HFFc6 (cell line): ENCODE data around the gene MYLK2. TPM values are rescaled to one million over a fixed set of nuclear protein-coding genes. Genes with fewer than 3 reads are reported as not detected.

Experiments used
- DNase-seq: peaks from one replicate; pipeline ENCODE4 v3.0.0-alpha.2; 2018
- H3K27ac Mint-ChIP-seq: 2 replicates; pipeline ENCODE4 v1.8.0; 2020; ENCODE audit warnings: mild to moderate bottlenecking, mixed read lengths
- H3K27me3 Mint-ChIP-seq: 2 replicates; pipeline ENCODE4 v1.8.0; 2021; ENCODE audit warnings: mild to moderate bottlenecking, moderate library complexity, mixed read lengths; ENCODE audit not compliant: insufficient read depth
- H3K36me3 Mint-ChIP-seq: 2 replicates; pipeline ENCODE4 v1.8.0; 2021; ENCODE audit warnings: low read depth, mixed read lengths
- H3K4me1 Mint-ChIP-seq: 2 replicates; pipeline ENCODE4 v1.8.0; 2020; ENCODE audit warnings: low read depth, mixed read lengths
- H3K4me3 Mint-ChIP-seq: 2 replicates; pipeline ENCODE4 v1.8.0; 2020; ENCODE audit warnings: mild to moderate bottlenecking, moderate library complexity, mixed read lengths
- H3K9me3 Mint-ChIP-seq: 2 replicates; pipeline ENCODE4 v1.8.0; 2020; ENCODE audit warnings: mild to moderate bottlenecking, mixed read lengths
- total RNA-seq, 6 experiments: library from RNA; stranded (reverse); fragmentation: NEBNext Ultra II Directional; extraction: Animal tissue kit (Norgen Biotek cat#: 25700); gene quantifications; 2 replicates in 1 of 6; 3 replicates in 5 of 6; pipeline ENCODE4 v1.2.3, GENCODE V29; 2021
- TF ChIP-seq, protein P1 (sequence below): fragments of 200-600 bp; sonication (generic); IDR thresholded peaks from 2 replicates; pipeline ENCODE4 v1.5.0; 2021; ENCODE audit warnings: antibody characterized with exemption, mild to moderate bottlenecking

MYLK2 gene
- total RNA-seq, 6 experiments from 2014 or later = 0.07 to 0.30 (median 0.16) TPM

DNA sequence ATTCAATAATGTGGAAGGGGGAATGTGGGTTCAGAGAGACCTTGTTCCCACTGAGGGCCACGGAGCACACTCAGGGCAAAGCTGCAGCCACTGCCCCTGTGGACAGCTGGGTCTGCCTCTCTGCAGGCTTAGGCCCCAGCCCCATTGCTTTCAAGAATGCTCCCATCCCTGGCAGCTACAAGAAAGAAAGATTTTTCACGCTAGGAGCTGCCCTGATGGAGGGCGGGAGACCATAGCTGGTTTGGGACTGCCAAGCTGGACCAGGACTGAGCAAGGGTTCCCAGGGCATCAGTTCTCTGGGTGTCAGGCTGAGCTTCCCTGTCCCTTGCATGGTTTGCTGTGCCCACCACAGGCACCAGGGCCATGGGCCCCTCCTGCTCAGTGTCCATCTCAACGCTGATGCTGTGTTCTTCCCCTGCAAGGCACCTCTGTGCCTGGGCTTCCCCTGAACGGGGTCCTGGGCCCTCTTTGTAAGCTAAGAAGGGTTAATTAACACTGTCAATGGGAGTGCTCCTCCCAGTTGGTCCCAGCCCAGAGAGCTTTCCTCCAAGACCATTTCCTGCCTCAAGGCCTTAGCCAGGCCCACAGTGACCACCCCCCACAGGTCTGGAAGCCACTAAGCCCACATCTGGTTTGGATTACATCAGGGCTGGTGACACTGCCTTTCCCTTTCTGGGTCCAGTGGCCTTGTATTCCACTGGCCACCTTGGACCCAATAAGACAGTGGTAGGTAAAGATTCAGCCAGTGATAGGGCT, 17.9 kb downstream of the MYLK2 start:
- Mint-ChIP-seq H3K4me1 (peaks cover 16% of the 10 kb centered on the region), H3K36me3 (no peaks in the 10 kb centered on the region), H3K4me3 (0 out of 2 replicates have a peak overlapping the region, but pooled peaks have one; percentile 15), H3K9me3 (no peaks in the 10 kb centered on the region), H3K27me3 (no peaks in the 10 kb centered on the region), H3K27ac (no peak overlapping the region)
- TF ChIP-seq, protein P1, sequence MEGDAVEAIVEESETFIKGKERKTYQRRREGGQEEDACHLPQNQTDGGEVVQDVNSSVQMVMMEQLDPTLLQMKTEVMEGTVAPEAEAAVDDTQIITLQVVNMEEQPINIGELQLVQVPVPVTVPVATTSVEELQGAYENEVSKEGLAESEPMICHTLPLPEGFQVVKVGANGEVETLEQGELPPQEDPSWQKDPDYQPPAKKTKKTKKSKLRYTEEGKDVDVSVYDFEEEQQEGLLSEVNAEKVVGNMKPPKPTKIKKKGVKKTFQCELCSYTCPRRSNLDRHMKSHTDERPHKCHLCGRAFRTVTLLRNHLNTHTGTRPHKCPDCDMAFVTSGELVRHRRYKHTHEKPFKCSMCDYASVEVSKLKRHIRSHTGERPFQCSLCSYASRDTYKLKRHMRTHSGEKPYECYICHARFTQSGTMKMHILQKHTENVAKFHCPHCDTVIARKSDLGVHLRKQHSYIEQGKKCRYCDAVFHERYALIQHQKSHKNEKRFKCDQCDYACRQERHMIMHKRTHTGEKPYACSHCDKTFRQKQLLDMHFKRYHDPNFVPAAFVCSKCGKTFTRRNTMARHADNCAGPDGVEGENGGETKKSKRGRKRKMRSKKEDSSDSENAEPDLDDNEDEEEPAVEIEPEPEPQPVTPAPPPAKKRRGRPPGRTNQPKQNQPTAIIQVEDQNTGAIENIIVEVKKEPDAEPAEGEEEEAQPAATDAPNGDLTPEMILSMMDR = no peak
- no peak for DNase-seq

DNA sequence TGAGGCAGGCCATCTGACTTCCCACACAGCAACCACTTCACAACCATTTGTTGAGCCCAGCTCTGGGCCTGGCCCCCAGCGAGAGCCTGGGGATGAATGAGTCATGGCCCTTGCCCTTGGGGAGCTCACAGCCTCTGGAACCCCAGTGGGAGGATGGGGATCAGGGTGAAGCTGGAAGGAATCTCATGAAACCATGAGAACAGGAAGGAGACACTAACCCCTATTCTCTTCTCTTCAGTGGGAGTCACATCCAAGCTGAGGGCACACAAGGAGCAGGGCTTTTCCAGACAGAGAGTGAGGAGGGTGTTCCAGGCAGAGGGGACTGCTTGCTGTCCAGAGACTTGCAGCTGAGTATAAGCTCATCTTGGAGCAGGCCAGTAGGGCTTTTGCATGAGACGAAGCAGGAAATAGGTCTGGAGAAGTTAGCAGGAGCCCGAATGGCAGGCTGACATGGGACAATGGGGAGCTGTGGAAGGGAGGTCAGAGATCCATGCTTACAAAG, 18.8 kb downstream of the MYLK2 start:
- TF ChIP-seq, protein P1 = no peak
- Mint-ChIP-seq H3K27me3 (no peaks in the 10 kb centered on the region), H3K4me3 (no peak overlapping the region)

DNA sequence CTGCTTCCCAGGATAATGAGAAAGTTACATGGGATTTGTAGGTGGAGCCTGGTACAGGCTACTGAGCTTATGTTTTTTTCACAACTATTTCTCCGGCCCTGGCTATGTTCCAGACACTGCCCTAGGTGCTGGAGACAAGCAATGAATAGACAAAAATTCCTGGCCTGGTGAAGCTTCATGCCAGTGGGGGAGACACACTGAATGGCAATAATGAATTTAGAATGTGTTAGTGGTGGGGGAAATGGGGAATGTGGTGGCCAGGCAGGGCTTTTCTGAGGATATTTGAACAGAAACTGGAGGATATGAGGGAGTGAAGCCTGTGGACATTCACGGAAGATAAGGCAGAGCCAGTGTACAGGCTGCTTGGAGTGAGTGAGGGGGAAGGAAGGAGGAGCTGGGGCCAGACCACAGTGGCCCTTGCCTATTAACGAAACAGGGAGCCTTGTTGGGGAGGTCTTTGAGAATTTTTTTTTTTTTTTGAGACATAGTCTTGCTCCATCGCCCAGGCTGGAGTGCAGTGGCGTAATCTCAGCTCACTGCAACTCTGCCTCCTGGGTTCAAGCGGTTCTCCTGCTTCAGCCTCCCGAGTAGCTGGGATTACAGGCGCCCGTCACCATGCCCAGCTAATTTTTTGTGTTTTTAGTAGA, 19.6 kb downstream of the MYLK2 start:
- H3K9me3 Mint-ChIP-seq = no peaks in the 10 kb centered on the region
- TF ChIP-seq, protein P1 = no peak
- H3K4me3 Mint-ChIP-seq = no peak overlapping the region
- H3K27ac Mint-ChIP-seq = no peak overlapping the region
- no peaks in the 10 kb centered on the region for H3K36me3 Mint-ChIP-seq
- DNase-seq = peak; percentile 24
- H3K27me3 Mint-ChIP-seq = no peaks in the 10 kb centered on the region; the same call in 1 of the 2 replicates
- peaks cover 34% of the 10 kb centered on the region for H3K4me1 Mint-ChIP-seq

More for the DNA sequence above, 18.8 kb downstream of the MYLK2 start:
- H3K36me3 Mint-ChIP-seq = no peaks in the 10 kb centered on the region
- peaks cover 25% of the 10 kb centered on the region for H3K4me1 Mint-ChIP-seq
- DNase-seq = peak; percentile 71
- H3K27ac Mint-ChIP-seq = no peak overlapping the region
- H3K9me3 Mint-ChIP-seq = no peaks in the 10 kb centered on the region

DNA sequence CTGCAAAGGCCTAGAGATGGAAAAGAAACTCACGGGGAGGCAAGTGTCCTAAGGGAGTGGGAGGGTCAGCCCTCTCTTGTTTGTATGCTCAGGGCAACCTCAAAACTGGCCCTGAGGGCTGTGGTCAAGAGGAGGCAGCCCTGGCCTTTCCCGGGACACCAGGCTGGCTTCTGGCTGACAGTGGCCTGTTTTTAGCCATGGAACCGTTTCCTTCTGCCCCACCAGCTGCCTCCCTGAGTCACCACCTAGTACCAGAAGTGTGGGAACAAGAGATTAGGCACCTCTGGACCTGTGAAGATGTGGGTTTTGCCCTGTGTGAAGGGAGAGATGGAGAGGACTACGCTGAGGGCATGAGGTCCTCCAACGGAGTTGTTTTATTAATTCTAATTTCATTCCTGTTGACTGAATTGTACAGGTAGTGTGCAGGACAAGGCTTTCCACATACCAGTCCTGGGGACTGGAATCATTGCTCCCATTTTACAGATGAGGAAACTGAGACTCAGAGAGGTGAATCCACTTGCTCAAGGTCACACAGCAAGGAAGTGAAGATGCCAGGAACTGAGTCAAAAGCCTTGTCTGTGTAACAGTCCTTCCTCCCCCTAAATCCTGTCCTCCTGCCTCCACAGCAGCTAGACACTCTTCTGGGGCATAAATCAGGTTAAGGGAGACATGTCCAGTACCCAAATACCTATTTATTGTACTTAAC, 20.8 kb downstream of the MYLK2 start:
- no peaks in the 10 kb centered on the region for H3K36me3 Mint-ChIP-seq
- DNase-seq = no peak
- H3K4me1 Mint-ChIP-seq = peaks cover 34% of the 10 kb centered on the region
- H3K4me3 Mint-ChIP-seq = no peak overlapping the region
- H3K27me3 Mint-ChIP-seq = no peaks in the 10 kb centered on the region; the same call in none of the 2 replicates
- TF ChIP-seq, protein P1 = no peak
- H3K27ac Mint-ChIP-seq = no peak overlapping the region
- H3K9me3 Mint-ChIP-seq = no peaks in the 10 kb centered on the region
